ENCODE results near the gene SERPINI1.

Gene SERPINI1, protein sequence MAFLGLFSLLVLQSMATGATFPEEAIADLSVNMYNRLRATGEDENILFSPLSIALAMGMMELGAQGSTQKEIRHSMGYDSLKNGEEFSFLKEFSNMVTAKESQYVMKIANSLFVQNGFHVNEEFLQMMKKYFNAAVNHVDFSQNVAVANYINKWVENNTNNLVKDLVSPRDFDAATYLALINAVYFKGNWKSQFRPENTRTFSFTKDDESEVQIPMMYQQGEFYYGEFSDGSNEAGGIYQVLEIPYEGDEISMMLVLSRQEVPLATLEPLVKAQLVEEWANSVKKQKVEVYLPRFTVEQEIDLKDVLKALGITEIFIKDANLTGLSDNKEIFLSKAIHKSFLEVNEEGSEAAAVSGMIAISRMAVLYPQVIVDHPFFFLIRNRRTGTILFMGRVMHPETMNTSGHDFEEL

DNA sequence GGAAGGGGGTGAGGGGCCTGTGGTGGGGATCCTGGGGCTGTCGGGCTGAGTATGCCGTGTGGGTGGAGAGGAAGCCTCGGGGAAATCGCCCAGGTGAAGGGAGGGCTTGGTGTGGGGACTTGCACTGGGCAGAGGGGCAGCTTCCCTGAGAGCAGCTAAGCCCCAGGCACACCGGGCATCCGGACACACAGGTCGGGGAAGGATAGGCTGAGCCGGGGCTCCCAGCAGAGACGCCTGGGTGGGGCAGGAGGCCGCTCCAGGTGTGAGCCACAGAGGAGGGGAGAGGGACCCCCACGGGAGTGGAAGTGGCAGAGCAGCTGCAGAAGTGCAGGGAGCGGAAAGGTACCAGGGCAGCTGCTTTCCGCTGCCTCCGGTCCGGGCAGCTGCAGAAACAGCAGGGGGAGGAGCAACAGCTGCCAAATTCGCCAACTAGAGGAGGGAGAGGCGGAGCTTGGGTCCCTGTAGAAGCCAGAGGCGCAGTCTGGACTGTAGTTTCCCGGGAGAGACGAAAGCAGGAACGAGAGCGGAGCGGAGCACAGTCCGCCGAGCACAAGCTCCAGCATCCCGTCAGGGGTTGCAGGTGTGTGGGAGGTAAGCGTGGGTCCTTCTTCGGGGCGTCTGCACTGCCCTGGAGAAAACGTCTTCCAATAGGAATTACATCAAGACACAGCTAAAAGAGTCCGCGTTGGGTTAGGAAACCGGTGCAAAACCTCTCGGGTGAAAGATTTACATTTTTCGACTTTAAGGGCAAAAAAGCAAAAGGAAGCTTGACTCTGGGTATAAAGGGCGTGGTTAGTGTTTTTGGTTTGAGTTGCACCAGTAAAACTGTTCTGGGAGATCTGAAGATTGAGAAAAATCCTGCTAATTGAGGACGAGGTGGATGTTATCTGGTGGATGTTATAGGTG is at the start of gene SERPINI1:
Gene SERPINI1 (plus strand): TSS at position 489 of the 906 bp plus-strand sequence. CDS start 53,408 bp downstream, outside the sequence.
- DNase-seq: peak; percentile 80

DNA sequence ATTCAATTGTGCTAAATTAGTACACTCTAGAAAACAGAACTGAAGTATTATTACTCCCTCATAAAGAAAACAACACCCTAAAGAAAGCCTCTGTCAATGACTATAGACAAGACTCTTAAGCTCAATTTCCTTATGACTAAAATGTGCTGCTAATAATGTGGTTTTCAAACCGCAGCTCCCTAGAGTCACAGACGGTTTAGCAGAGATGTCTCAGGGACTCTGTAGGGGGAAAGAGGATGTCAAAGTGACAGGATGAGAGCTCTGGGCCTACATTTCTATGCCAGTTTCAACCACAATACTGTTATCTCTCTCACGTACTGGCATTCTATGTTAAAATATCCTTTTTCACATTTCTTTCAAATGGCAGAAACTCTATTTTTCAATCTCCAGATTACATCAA is 44.2 kb upstream of the SERPINI1 start:
- DNase-seq: no peak

- no peak for DNase-seq
These were observed 41.4 kb upstream of the SERPINI1 start for GRCh38 chr3:167694121-167694520.

DNA sequence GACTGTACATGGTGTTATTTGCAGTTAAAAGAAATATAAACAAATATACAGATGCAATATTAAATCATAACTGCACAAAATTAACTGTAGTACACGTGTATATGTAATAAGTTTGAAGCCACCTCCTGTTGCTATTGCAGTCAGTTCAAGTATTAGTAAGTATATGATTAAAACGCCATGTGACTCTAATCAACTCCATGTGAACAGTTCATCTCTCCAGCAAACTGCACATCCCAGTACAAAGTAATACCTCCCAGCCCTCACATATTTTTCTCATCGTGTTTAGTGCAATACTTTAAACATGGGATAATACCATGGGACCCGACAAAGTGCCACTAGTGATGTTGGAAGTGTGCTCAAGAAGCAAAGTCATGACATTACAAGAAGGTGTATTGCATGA is 35.5 kb upstream of the SERPINI1 start:
- DNase-seq: no peak

- no peak for DNase-seq
These were observed 34.6 kb upstream of the SERPINI1 start for GRCh38 chr3:167700926-167701325.

- no peak for DNase-seq
These were observed 29.7 kb upstream of the SERPINI1 start for GRCh38 chr3:167705840-167706239.

DNA sequence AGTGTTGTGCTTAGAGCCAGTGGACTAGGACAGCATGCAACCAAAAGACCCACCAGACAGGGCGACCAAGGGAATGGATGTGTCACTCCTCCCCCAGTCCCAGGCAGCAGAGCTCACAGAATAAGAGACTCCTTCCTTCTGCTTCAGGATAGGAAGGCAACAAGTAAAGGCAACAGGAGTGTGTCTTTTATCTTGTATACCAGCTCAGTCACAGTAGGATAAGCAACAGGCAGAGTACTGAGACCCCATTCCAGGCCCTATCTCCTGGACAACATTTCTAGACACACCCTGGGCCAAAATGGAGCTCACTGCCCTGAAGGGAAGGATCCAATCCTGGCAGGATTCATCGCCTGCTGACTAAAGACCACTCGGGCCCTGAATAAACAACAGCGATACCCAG is 25.8 kb upstream of the SERPINI1 start:
- DNase-seq: no peak

DNA sequence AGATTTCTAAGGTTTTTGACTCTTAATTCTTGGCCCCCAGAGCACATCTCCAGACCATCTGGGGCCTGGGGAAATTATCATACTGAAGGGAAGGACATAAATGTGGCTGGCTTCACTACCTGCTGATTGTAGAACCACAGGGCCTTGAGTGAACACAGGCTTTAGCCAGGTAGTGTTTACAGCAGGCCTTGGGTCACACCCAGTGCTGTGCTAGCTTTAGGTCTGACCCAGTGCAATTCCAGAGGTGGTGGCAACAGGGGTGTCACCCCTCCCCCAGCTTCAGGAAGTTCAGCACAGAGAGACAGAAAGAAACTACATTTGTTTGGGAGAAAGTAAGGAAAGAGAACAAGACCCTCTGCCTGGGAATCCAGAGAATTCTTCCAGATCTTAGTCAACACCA is 25.0 kb upstream of the SERPINI1 start:
- no peak for DNase-seq

DNA sequence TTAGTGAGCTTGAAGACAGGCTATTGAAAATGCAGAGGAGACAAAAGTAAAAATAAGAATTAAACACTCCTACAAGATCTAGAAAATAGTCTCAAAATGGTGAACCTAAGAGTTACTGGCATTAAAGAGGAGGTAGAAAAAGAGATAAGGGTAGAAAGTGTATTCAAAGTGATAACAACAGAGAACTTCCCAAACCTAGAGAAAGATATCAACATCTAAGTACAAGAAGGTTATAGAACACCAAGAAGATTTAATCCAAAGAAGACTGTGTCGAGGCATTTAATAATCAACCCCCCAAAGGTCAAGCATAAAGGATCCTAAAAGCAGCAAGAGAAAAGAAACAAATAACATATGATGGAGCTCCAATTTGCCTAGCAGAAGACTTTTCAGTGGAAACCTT is 24.1 kb upstream of the SERPINI1 start:
- DNase-seq: no peak

- no peak for DNase-seq
These were observed 23.1 kb upstream of the SERPINI1 start for GRCh38 chr3:167712445-167712844.

DNA sequence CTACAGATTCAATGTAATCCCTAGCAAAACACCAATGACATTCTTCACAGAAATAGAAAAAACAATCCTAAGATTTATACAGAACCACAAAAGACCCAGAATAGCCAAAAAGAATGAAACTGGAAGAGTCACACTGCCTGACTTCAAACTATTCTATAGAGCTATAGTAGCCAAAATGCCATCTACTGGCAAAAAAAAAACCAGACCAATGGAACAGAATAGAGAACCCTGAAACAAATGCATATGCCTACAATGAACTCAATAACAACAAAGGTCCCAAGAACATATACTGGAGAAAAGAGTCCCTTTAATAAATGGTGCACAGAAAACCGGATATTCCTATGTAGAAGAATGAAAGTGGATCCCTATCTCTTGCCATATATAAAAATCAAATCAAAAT is 20.6 kb upstream of the SERPINI1 start:
- no peak for DNase-seq

DNA sequence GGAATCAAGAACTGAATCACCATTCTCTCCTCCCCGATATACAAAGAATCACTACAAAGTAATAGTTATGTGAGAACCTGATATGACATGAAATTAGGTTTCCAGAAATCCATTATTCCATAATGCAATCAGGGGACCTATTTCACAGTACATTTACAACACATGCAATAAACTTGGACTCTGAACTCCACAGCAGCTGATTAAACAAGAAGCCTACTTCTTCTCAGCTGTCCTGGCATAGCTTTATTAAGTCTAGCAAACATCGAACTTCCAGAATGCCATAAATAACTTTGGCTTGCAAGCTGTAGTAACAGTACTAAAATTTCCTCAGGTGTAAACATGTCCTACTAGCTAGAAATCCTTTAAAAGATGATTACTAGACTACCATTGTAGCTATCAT is 18.6 kb upstream of the SERPINI1 start:
- DNase-seq: no peak

DNA sequence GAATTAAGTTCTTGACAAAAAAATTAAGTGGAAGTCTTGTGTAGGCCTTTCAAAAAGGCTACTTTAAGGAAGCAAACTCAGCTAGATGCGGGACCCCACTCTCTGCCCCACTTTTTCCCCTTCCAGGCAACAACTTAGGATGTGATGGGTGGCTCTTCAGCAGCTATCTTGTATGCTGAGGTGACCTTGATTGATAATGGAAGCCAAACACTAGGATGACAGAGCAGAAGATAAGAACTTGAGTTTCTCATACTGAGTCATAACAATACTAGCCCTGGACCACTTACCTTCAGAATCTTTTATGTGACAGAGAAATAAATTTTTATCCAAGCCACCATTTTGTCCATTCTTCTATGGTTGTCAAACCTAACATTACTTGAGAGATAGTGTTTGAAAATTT is 16.9 kb upstream of the SERPINI1 start:
- no peak for DNase-seq

DNA sequence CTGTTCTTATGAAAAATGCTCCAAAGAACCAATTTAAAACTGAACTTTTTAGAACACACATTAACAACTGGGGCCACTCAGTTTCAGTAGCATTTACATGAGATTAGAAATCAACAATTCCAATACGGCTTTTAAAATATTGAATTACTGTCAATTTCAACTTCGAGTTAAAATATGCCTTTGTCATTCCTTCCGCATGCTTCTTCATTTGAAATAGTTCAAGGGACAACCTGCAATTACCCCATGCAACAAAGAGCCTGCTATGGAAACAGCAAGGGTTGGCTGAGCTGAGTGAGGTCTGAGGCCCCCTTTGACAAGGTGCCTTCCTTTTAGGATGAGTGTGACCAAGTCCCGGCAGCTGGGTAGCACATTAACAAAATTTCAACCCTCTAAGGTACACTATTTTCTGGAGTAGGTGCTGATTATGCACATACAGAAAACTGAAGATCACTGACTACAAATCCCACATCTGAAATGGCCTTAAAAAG is 12.5 kb upstream of the SERPINI1 start:
- no peak for DNase-seq

GRCh38 chr3:167723872-167724271 is 11.6 kb upstream of the SERPINI1 start:
- DNase-seq: no peak

GRCh38 chr3:167728176-167728575 is 7.3 kb upstream of the SERPINI1 start:
- no peak for DNase-seq

DNA sequence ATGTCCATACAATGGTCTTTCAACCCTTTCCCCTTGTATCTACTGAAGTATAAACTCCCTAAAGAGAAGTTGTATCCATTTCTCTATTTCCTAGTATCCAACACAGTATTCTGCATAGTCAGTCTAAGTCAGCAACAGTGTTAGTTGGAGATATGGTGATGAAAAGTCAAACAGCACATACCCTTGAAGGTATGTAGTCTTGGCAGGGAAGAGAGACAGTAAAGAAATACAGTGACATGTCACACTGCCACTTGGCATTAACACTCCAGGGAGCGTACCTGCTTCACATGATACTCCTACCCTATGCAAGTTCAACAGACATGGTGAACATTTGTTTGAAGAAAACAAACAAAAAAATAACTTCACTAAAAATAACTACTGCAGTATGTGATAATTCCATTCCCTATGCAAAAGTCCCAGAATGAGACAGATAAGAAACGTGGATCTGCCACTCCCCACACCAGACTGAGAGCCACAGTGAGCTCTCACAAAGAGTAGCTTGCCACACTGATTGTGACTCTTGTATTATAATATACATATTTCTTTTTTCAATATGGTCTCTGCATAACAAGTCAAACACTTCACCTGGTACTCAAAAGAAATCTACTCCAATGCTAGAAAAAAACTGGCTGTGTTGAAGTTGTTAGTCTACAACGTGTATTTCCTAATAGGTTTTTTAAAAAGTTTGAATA is 6.7 kb upstream of the SERPINI1 start:
- DNase-seq: no peak

GRCh38 chr3:167729591-167729990 is 5.9 kb upstream of the SERPINI1 start:
- no peak for DNase-seq

DNA sequence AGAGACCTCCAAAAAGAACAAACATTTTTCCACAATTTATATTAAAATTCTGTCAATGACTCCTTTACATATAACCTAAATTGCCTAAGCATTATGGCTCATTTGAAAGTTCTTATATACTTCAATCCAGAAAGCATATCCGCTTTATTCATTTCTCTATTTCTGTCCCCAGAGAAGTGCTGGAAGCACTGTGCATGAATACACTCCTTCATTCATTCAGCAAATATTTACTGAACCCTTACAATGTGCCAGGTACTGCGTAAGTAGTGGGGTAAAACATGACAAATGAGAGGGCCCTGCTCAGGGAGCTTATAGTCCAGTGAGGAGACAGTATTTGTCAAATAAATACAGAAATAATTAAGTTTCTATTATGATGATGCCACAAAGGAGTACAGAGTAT is 4.1 kb upstream of the SERPINI1 start:
- DNase-seq: no peak

GRCh38 chr3:167732313-167733065 is 3.0 kb upstream of the SERPINI1 start:
- no peak for DNase-seq

GRCh38 chr3:167733961-167734497 is 1.5 kb upstream of the SERPINI1 start:
- DNase-seq: no peak
